H9 (cell line): ENCODE data around the gene GGTLC2. TPM values are rescaled to one million over a fixed set of nuclear protein-coding genes. Genes with fewer than 3 reads are reported as not detected.
"Not testable (repeated sequence)": the region's sequence is repeated elsewhere in the genome, so short reads cannot be mapped to it uniquely, and the experiment has no call there.

Experiments used
- DNase-seq: peaks from one replicate; pipeline ENCODE4 v3.0.0-alpha.2; 2017
- H2AFZ ChIP-seq: one replicate; pipeline ENCODE4 v1.6.1; 2013; ENCODE audit warnings: mild to moderate bottlenecking, low read length, control low read depth, moderate library complexity
- H2AK5ac ChIP-seq: 2 replicates; pipeline ENCODE4 v1.6.1; 2013; ENCODE audit warnings: low read length, control low read depth, mixed read lengths; ENCODE audit not compliant: insufficient read length
- H2BK120ac ChIP-seq: one replicate; pipeline ENCODE4 v1.6.1; 2013; ENCODE audit warnings: low read depth, mild to moderate bottlenecking, low read length, control low read depth, inconsistent platforms; ENCODE audit not compliant: poor library complexity, severe bottlenecking
- H2BK12ac ChIP-seq: 2 replicates; pipeline ENCODE4 v1.6.1; 2013; ENCODE audit warnings: low read length, control low read depth, mixed read lengths, low read depth; ENCODE audit not compliant: insufficient read length
- H2BK15ac ChIP-seq: 2 replicates; pipeline ENCODE4 v1.6.1; 2013; ENCODE audit warnings: low read depth, low read length, control low read depth
- H2BK20ac ChIP-seq: one replicate; pipeline ENCODE4 v1.6.1; 2013; ENCODE audit warnings: low read depth, mild to moderate bottlenecking, low read length, control low read depth, inconsistent platforms; ENCODE audit not compliant: poor library complexity, severe bottlenecking
- H2BK5ac ChIP-seq: 2 replicates; pipeline ENCODE4 v1.6.1; 2013; ENCODE audit warnings: low read length, control low read depth, mixed read lengths; ENCODE audit not compliant: insufficient read length
- H3K14ac ChIP-seq: 2 replicates; pipeline ENCODE4 v1.6.1; 2013; ENCODE audit warnings: low read length, control low read depth; ENCODE audit not compliant: insufficient read depth
- H3K18ac ChIP-seq: 2 replicates; pipeline ENCODE4 v1.6.1; 2013; ENCODE audit warnings: low read depth, mild to moderate bottlenecking, mixed read lengths, low read length, control low read depth; ENCODE audit not compliant: insufficient read length
- H3K23ac ChIP-seq: 2 replicates; pipeline ENCODE4 v1.6.1; 2013; ENCODE audit warnings: low read length, control low read depth, mixed read lengths, low read depth; ENCODE audit not compliant: insufficient read length
- H3K23me2 ChIP-seq: 2 replicates; pipeline ENCODE4 v1.6.1; 2013; ENCODE audit warnings: low read depth, mild to moderate bottlenecking, mixed read lengths, low read length, control low read depth; ENCODE audit not compliant: insufficient read length, poor library complexity, severe bottlenecking
- H3K27ac ChIP-seq: 2 replicates; pipeline ENCODE4 v1.5.1; 2013; ENCODE audit warnings: low read length, control low read depth, mixed read lengths, low read depth; ENCODE audit not compliant: insufficient read length
- H3K27me3 ChIP-seq: 2 replicates; pipeline ENCODE4 v1.6.1; 2013; ENCODE audit warnings: low read length, control low read depth, inconsistent platforms; ENCODE audit not compliant: insufficient read depth
- H3K4ac ChIP-seq: 2 replicates; pipeline ENCODE4 v1.6.1; 2013; ENCODE audit warnings: low read depth, mild to moderate bottlenecking, control low read depth, inconsistent platforms, low read length, moderate library complexity
- H3K4me1 ChIP-seq: 2 replicates; pipeline ENCODE4 v1.6.1; 2013; ENCODE audit warnings: low read length, control low read depth, inconsistent platforms; ENCODE audit not compliant: insufficient read depth
- H3K4me2 ChIP-seq: 2 replicates; pipeline ENCODE4 v1.6.1; 2013; ENCODE audit warnings: low read length, control low read depth, mixed read lengths; ENCODE audit not compliant: insufficient read length, insufficient read depth
- H3K56ac ChIP-seq: 2 replicates; pipeline ENCODE4 v1.6.1; 2013; ENCODE audit warnings: low read depth, mild to moderate bottlenecking, mixed read lengths, low read length, control low read depth; ENCODE audit not compliant: insufficient read length
- H3K79me1 ChIP-seq: 2 replicates; pipeline ENCODE4 v1.6.1; 2013; ENCODE audit warnings: low read depth, mild to moderate bottlenecking, moderate library complexity, low read length, control low read depth, inconsistent platforms; ENCODE audit not compliant: insufficient read depth, poor library complexity, severe bottlenecking
- H3K79me2 ChIP-seq: 2 replicates; pipeline ENCODE4 v1.6.1; 2013; ENCODE audit warnings: low read length, control low read depth, inconsistent platforms; ENCODE audit not compliant: insufficient read depth
- H3K9ac ChIP-seq: 2 replicates; pipeline ENCODE4 v1.6.1; 2013; ENCODE audit warnings: low read length, control low read depth, mixed read lengths; ENCODE audit not compliant: insufficient read length; ENCODE audit errors: extremely low read depth
- H3K9me3 ChIP-seq: one replicate; pipeline ENCODE4 v1.6.1; 2013; ENCODE audit warnings: low read depth, low read length, inconsistent platforms; ENCODE audit not compliant: control insufficient read depth
- H3T11ph ChIP-seq: one replicate; pipeline ENCODE4 v1.6.1; 2013; ENCODE audit warnings: mild to moderate bottlenecking, low read length, control low read depth, inconsistent platforms
- H4K20me1 ChIP-seq: one replicate; pipeline ENCODE4 v1.6.1; 2013; ENCODE audit not compliant: control insufficient read depth, insufficient read length, insufficient read depth
- H4K5ac ChIP-seq: 2 replicates; pipeline ENCODE4 v1.6.1; 2013; ENCODE audit warnings: low read depth, mild to moderate bottlenecking, mixed read lengths, low read length, control low read depth; ENCODE audit not compliant: insufficient read length
- H4K8ac ChIP-seq: replicated peaks from 2 replicates; pipeline ENCODE4 v1.6.1; 2013; ENCODE audit warnings: low read length, control low read depth, mixed read lengths, low read depth; ENCODE audit not compliant: insufficient read length
- H4K91ac ChIP-seq: 2 replicates; pipeline ENCODE4 v1.6.1; 2013; ENCODE audit warnings: low read depth, mild to moderate bottlenecking, moderate library complexity, mixed read lengths, low read length, control low read depth; ENCODE audit not compliant: insufficient read length
- H3K27ac Mint-ChIP-seq, 3 experiments: 2 replicates in 2 of 3; 3 replicates in 1 of 3; pipeline ENCODE4 v1.8.0; 2020 to 2021; ENCODE audit warnings: mixed read lengths in 3 of 3, mild to moderate bottlenecking in 1 of 3, moderate library complexity in 1 of 3
- H3K27me3 Mint-ChIP-seq: 2 replicates; pipeline ENCODE4 v1.8.0; 2021; ENCODE audit warnings: low read depth, mild to moderate bottlenecking, moderate library complexity, mixed read lengths
- H3K36me3 Mint-ChIP-seq, 3 experiments: 2 replicates in 2 of 3; 3 replicates in 1 of 3; pipeline ENCODE4 v1.8.0; 2020 to 2021; ENCODE audit warnings: low read depth in 3 of 3, mixed read lengths in 3 of 3; ENCODE audit not compliant: insufficient read depth in 1 of 3
- H3K4me1 Mint-ChIP-seq, 2 experiments: 2 replicates each; pipeline ENCODE4 v1.8.0; 2020; ENCODE audit warnings: mixed read lengths in 2 of 2
- H3K4me3 Mint-ChIP-seq, 2 experiments: 2 replicates in 1 of 2; 3 replicates in 1 of 2; pipeline ENCODE4 v1.8.0; 2020 to 2021; ENCODE audit warnings: mild to moderate bottlenecking in 2 of 2, mixed read lengths in 2 of 2, moderate library complexity in 1 of 2
- H3K9me3 Mint-ChIP-seq, 2 experiments: 2 replicates in 1 of 2; 3 replicates in 1 of 2; pipeline ENCODE4 v1.8.0; 2020; ENCODE audit warnings: mild to moderate bottlenecking in 2 of 2, mixed read lengths in 2 of 2, moderate library complexity in 1 of 2
- WGBS: extraction: QIAGEN DNeasy Blood & Tissue Kit; methylation state at CpG from one replicate; pipeline ENCODE4 v1.1.7; 2013; ENCODE audit warnings: missing lambda C conversion rate, low lambda C conversion rate, mixed read lengths; ENCODE audit not compliant: insufficient read length; ENCODE audit errors: extremely low coverage; 5-methylcytosine and 5-hydroxymethylcytosine counted together
- total RNA-seq: library from RNA; stranded (reverse); gene quantifications from 2 replicates; pipeline ENCODE4 v1.2.1, GENCODE V29; 2021
- TF ChIP-seq, protein P1 (sequence below): fragments of 200-600 bp; sonication (generic); conservative IDR thresholded peaks from 3 replicates; pipeline ENCODE4 v1.8.0; 2021; ENCODE audit warnings: antibody characterized with exemption, mild to moderate bottlenecking

The GGTLC2 gene
- total RNA-seq, 1 experiment from 2014 or later = not detected

DNA sequence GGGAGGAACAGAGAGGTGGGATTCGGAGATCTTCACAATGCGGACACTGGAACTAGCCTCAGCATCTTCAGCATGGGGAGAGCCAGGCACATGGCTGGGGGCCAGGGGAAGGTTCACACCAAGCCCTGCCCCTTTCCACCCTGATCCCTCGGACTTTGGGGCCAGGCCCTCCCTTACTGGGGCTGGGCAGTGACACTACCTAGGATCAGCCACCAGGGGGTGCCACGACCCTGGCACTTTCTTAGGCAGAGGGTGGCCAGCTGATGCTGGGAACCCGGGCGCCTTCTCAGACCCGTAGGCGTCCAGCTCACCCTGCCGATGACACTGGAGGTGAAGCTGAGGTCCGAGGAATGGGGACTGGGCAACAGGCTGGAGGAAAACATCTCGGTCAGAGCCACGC is 3.5 kb downstream of the GGTLC2 start:
- H3K4me2 ChIP-seq, H2AK5ac ChIP-seq, H3K4me3 Mint-ChIP-seq, H3K9ac ChIP-seq, H4K5ac ChIP-seq, H2AFZ ChIP-seq, H3K27ac ChIP-seq, H3K4me1 Mint-ChIP-seq, H3K18ac ChIP-seq, H3K27me3 ChIP-seq, H3K4me1 ChIP-seq, H3K4ac ChIP-seq, H3K9me3 ChIP-seq, H3K27ac Mint-ChIP-seq, H2BK15ac ChIP-seq, H3K79me1 ChIP-seq, H4K91ac ChIP-seq, H3K23me2 ChIP-seq, H2BK5ac ChIP-seq, H3T11ph ChIP-seq, H2BK20ac ChIP-seq, H3K9me3 Mint-ChIP-seq, H3K36me3 Mint-ChIP-seq, H3K14ac ChIP-seq, H3K79me2 ChIP-seq, H2BK120ac ChIP-seq, H3K23ac ChIP-seq, H3K56ac ChIP-seq, H4K20me1 ChIP-seq, H2BK12ac ChIP-seq, H4K8ac ChIP-seq, DNase-seq: not testable (repeated sequence)
- no CpG with 5 or more reads among the region's 12 CpGs for WGBS
- TF ChIP-seq, protein P1, sequence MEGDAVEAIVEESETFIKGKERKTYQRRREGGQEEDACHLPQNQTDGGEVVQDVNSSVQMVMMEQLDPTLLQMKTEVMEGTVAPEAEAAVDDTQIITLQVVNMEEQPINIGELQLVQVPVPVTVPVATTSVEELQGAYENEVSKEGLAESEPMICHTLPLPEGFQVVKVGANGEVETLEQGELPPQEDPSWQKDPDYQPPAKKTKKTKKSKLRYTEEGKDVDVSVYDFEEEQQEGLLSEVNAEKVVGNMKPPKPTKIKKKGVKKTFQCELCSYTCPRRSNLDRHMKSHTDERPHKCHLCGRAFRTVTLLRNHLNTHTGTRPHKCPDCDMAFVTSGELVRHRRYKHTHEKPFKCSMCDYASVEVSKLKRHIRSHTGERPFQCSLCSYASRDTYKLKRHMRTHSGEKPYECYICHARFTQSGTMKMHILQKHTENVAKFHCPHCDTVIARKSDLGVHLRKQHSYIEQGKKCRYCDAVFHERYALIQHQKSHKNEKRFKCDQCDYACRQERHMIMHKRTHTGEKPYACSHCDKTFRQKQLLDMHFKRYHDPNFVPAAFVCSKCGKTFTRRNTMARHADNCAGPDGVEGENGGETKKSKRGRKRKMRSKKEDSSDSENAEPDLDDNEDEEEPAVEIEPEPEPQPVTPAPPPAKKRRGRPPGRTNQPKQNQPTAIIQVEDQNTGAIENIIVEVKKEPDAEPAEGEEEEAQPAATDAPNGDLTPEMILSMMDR = peak; percentile 58
- H3K27me3 Mint-ChIP-seq = peaks cover 31% of the 10 kb centered on the region

DNA sequence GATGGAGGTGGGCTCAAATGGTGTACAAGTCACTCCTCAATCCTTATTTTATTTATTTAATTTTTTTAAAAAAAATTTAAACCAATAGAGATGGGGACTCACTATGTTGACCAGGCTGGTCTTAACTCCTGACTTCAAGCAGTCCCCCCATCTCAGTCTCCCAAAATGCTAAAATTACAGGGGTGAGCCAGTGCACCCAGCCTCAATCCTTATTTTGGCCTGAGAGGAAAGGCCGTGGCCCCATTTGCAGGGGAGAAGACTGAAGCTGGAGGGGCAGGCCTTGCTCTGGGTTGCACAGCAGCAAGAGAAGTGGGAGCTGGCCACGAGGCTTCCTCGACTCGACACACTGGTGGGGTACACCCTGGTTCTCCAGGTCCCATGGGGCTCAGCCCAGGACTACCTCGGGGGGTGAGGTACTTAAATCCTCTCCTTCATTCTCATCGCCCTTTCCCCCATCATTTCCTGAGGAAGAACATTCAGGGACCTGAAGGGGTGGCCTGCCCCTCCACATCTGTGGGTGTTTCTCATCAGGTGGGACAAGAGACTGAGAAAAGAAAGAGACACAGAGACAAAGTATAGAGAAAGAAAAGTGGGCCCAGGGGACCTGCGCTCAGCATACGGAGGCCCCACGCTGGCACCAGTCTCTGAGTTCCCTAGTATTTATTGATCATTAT is 4.6 kb downstream of the GGTLC2 start:
- H2AFZ ChIP-seq, H2BK5ac ChIP-seq, H3K27ac Mint-ChIP-seq, H3K27ac ChIP-seq, H3K36me3 Mint-ChIP-seq, H3K23me2 ChIP-seq, H3K18ac ChIP-seq, H2AK5ac ChIP-seq, H3K4me1 ChIP-seq, H2BK120ac ChIP-seq, H3K14ac ChIP-seq, H4K8ac ChIP-seq, H3K23ac ChIP-seq, H3K56ac ChIP-seq, H3K9me3 ChIP-seq, H3K79me1 ChIP-seq, H2BK12ac ChIP-seq, H2BK15ac ChIP-seq, DNase-seq, H3K4me3 Mint-ChIP-seq, H3K27me3 ChIP-seq, H3K79me2 ChIP-seq, H3K9me3 Mint-ChIP-seq, H3K4ac ChIP-seq, H4K20me1 ChIP-seq, H3T11ph ChIP-seq, H4K91ac ChIP-seq, H3K4me2 ChIP-seq, H4K5ac ChIP-seq, H3K9ac ChIP-seq, H2BK20ac ChIP-seq: not testable (repeated sequence)
- H3K27me3 Mint-ChIP-seq = peaks cover 33% of the 10 kb centered on the region
- H3K4me1 Mint-ChIP-seq = peaks cover 2 to 12% of the 10 kb centered on the region in 2 experiments; a peak in 2 of 4 replicates
- WGBS = no CpG with 5 or more reads among the region's 9 CpGs
